ENCODE data around the gene CCNK. TPM values are rescaled to one million over a fixed set of nuclear protein-coding genes. Genes with fewer than 3 reads are reported as not detected.

The CCNK gene
- total RNA-seq, 1 donor, result 28.6 TPM

- H3K4me3 ChIP-seq (ENCODE audit: insufficient read depth, low read length), result no peak overlapping the region
- H3K79me2 ChIP-seq (ENCODE audit: insufficient read depth, low read length), result no peaks in the 10 kb centered on the region
- H3K4me2 ChIP-seq (ENCODE audit: insufficient read depth, low read length), result no peak overlapping the region
- peaks cover 3% of the 10 kb centered on the region for H3K27me3 ChIP-seq (ENCODE audit: insufficient read depth, low read length)
- H4K20me1 ChIP-seq (ENCODE audit: insufficient read depth, low read length), result peaks cover 55% of the 10 kb centered on the region
- H3K9me3 ChIP-seq (ENCODE audit: low read depth, low read length), result no peaks in the 10 kb centered on the region
- H3K4me1 ChIP-seq (ENCODE audit: insufficient read depth, low read length), result no peaks in the 10 kb centered on the region
- no peak for TF ChIP-seq CTCF (IDR thresholded peaks at IDR 0.05; ENCODE audit: extremely low read depth, low read depth, low read length)
- DNase-seq (ENCODE audit: insufficient read length, low spot score, missing footprints), result peak; percentile 43
- no peak overlapping the region for H3K27ac ChIP-seq (ENCODE audit: low read depth, low read length)
- H2AFZ ChIP-seq (ENCODE audit: low read length), result no peak overlapping the region
- H3K36me3 ChIP-seq (ENCODE audit: insufficient read depth, low read length), result no peaks in the 10 kb centered on the region
These were observed 67.8 kb downstream of the CCNK start for GRCh38 chr14:99548871-99549515.

- H3K4me1 ChIP-seq (ENCODE audit: insufficient read depth, low read length), result no peaks in the 10 kb centered on the region
- H3K79me2 ChIP-seq (ENCODE audit: insufficient read depth, low read length), result no peaks in the 10 kb centered on the region
- no peak for TF ChIP-seq CTCF (IDR thresholded peaks at IDR 0.05; ENCODE audit: extremely low read depth, low read depth, low read length)
- no peaks in the 10 kb centered on the region for H3K9me3 ChIP-seq (ENCODE audit: low read depth, low read length)
- H3K27me3 ChIP-seq (ENCODE audit: insufficient read depth, low read length), result peaks cover 3% of the 10 kb centered on the region
- peak; percentile 90 for DNase-seq (ENCODE audit: insufficient read length, low spot score, missing footprints)
- no peak overlapping the region for H3K4me2 ChIP-seq (ENCODE audit: insufficient read depth, low read length)
- no peak overlapping the region for H3K4me3 ChIP-seq (ENCODE audit: insufficient read depth, low read length)
- H4K20me1 ChIP-seq (ENCODE audit: insufficient read depth, low read length), result peaks cover 56% of the 10 kb centered on the region
- H3K36me3 ChIP-seq (ENCODE audit: insufficient read depth, low read length), result no peaks in the 10 kb centered on the region
- H3K27ac ChIP-seq (ENCODE audit: low read depth, low read length), result no peak overlapping the region
- H2AFZ ChIP-seq (ENCODE audit: low read length), result no peak overlapping the region
These were observed 68.5 kb downstream of the CCNK start for GRCh38 chr14:99549684-99550083.

GRCh38 chr14:99550387-99550992 is 69.3 kb downstream of the CCNK start:
- DNase-seq (ENCODE audit: insufficient read length, low spot score, missing footprints), result peak; percentile 31
- Histone ChIP-seq H3K4me2 (ENCODE audit: insufficient read depth, low read length) (no peak overlapping the region), H3K4me3 (ENCODE audit: insufficient read depth, low read length) (no peak overlapping the region), H3K27ac (ENCODE audit: low read depth, low read length) (no peak overlapping the region), H3K79me2 (ENCODE audit: insufficient read depth, low read length) (no peaks in the 10 kb centered on the region), H2AFZ (ENCODE audit: low read length) (no peak overlapping the region), H3K36me3 (ENCODE audit: insufficient read depth, low read length) (no peaks in the 10 kb centered on the region), H3K27me3 (ENCODE audit: insufficient read depth, low read length) (peaks cover 3% of the 10 kb centered on the region), H3K9me3 (ENCODE audit: low read depth, low read length) (no peaks in the 10 kb centered on the region), H3K4me1 (ENCODE audit: insufficient read depth, low read length) (no peaks in the 10 kb centered on the region), H4K20me1 (ENCODE audit: insufficient read depth, low read length) (peaks cover 53% of the 10 kb centered on the region)
- TF ChIP-seq CTCF (IDR thresholded peaks at IDR 0.05; ENCODE audit: extremely low read depth, low read depth, low read length), result no peak

- Histone ChIP-seq H4K20me1 (ENCODE audit: insufficient read depth, low read length) (peaks cover 52% of the 10 kb centered on the region), H3K4me3 (ENCODE audit: insufficient read depth, low read length) (no peak overlapping the region), H3K79me2 (ENCODE audit: insufficient read depth, low read length) (no peaks in the 10 kb centered on the region), H3K4me2 (ENCODE audit: insufficient read depth, low read length) (no peak overlapping the region), H3K9me3 (ENCODE audit: low read depth, low read length) (no peaks in the 10 kb centered on the region), H3K27me3 (ENCODE audit: insufficient read depth, low read length) (peaks cover 3% of the 10 kb centered on the region), H3K4me1 (ENCODE audit: insufficient read depth, low read length) (no peaks in the 10 kb centered on the region), H3K27ac (ENCODE audit: low read depth, low read length) (no peak overlapping the region), H3K36me3 (ENCODE audit: insufficient read depth, low read length) (no peaks in the 10 kb centered on the region), H2AFZ (ENCODE audit: low read length) (no peak overlapping the region)
- TF ChIP-seq CTCF (IDR thresholded peaks at IDR 0.05; ENCODE audit: extremely low read depth, low read depth, low read length), result no peak
- DNase-seq (ENCODE audit: insufficient read length, low spot score, missing footprints), result peak; percentile 27
These were observed 70.1 kb downstream of the CCNK start for GRCh38 chr14:99551034-99551922.

Data from osteoblast (primary cell).